K562 (cell line): Measurements from ENCODE around the gene PRR19. TPM values are rescaled to one million over a fixed set of nuclear protein-coding genes. Genes with fewer than 3 reads are reported as not detected.

Source experiments
- SP1 ChIP-seq: sonication (generic); formaldehyde crosslinking; IDR thresholded peaks from 2 replicates; pipeline ENCODE4 v1.8.1; 2022; ENCODE audit warnings: mild to moderate bottlenecking, missing genetic modification reagents
- ZFP1 ChIP-seq: fragments of 450-650 bp; formaldehyde crosslinking; IDR thresholded peaks from 2 replicates; pipeline ENCODE4 v1.4.0; 2020; ENCODE audit warnings: mild to moderate bottlenecking, mixed read lengths
- ZNF165 ChIP-seq: fragments of 250-450 bp; sonication (Bioruptor Pico); IDR thresholded peaks from 2 replicates; pipeline ENCODE4 v1.4.0; 2020; ENCODE audit warnings: borderline replicate concordance
- ZNF436 ChIP-seq: fragments of 250-450, 450-650 bp; sonication (Bioruptor Pico); formaldehyde crosslinking; IDR thresholded peaks from 2 replicates; pipeline ENCODE4 v1.7.0; 2020; ENCODE audit warnings: mild to moderate bottlenecking
- polyA plus RNA-seq, 8 experiments: library from polyadenylated mRNA; depleted of rRNA in 4 of 8; stranded (reverse) in 5 of 8; unstranded in 3 of 8; fragments of >200 nt; fragmentation: Nextera tagmentation in 2 of 8; fragmentation: Illumina TruSeq in 1 of 8; extraction: Ambion mirVana in 2 of 8; extraction: Trizol in 1 of 8; gene quantifications; 2 replicates each; pipeline versions ENCODE4 v1.2.1 to v1.2.3, GENCODE V29; 2011 to 2014; ENCODE audit warnings: inconsistent platforms in 1 of 8, missing spikeins in 1 of 8
- total RNA-seq, 7 experiments: library from RNA; depleted of rRNA in 6 of 7; stranded (reverse); fragments of >200 nt in 6 of 7; fragmentation: Illumina TruSeq in 2 of 7; extraction: Trizol in 2 of 7; gene quantifications; 2 replicates each; pipeline versions ENCODE4 v1.2.1 to v1.2.3, GENCODE V29; 2011 to 2021; ENCODE audit warnings: low replicate concordance in 1 of 7
- TF ChIP-seq, protein P1 (sequence below): fragments of 450-650 bp; IDR thresholded peaks from 2 replicates; pipeline ENCODE4 v1.6.1; 2016; ENCODE audit warnings: mild to moderate bottlenecking
- TF ChIP-seq, protein P2 (sequence below): fragments of 150-350 bp; conservative IDR thresholded peaks from 2 replicates; pipeline ENCODE4 v1.6.1; 2014; ENCODE audit warnings: low read length
- TF ChIP-seq, protein P3 (sequence below): sonication (generic); formaldehyde crosslinking; IDR thresholded peaks from 2 replicates; pipeline ENCODE4 v1.8.0; 2022; ENCODE audit warnings: mild to moderate bottlenecking, missing genetic modification reagents
- TF ChIP-seq, protein P4 (sequence below): fragments of 200-600 bp; sonication (generic); IDR thresholded peaks from one replicate; pipeline ENCODE4 v1.6.1; 2012; ENCODE audit warnings: mild to moderate bottlenecking, low read depth, low read length, inconsistent platforms

Gene PRR19
- total and polyA plus RNA-seq, 9 of the 15 experiments (the other 6 are each of a cell fraction or from before 2014, with no cell fraction given), result 0.10 to 1.6 (median 0.54) TPM

DNA sequence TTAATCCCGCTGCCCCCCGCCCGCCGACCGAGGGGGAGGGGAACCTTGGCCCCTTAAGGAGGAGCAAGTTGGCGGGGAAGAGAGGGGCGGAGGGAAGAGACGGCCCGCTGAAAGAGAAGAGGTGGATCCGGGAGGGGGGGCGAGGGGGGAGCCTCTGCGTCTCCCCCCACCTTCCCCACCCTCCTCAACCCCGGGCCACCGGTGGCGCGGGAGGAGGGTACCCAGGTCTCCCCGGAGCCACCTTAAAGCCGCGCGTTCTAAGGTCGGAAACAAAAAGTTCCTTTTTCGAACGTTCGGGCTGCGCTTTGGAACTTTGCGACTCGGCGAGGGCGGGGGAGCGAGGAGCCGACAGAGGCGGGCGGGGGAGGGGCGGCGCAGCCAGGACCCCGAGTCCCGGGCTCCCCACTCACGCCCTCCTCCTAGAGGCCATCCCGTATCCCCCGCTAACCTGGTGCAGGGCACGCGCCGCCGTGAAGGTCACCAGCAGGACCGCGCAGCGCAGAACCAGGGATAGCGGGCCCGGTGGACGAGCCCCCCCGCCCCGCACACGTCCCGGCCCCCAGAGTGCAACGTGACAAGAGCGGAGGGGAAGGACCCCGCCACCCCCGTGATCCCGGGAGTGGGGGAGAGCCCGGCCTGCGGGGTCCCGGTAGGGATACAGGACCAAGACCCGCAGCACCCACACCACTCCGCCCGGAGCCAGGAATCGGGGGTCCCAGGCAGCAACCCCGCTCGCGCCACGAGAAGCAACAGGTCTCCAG, 47.7 kb upstream of the PRR19 start (continued):
- TF ChIP-seq, protein P1, sequence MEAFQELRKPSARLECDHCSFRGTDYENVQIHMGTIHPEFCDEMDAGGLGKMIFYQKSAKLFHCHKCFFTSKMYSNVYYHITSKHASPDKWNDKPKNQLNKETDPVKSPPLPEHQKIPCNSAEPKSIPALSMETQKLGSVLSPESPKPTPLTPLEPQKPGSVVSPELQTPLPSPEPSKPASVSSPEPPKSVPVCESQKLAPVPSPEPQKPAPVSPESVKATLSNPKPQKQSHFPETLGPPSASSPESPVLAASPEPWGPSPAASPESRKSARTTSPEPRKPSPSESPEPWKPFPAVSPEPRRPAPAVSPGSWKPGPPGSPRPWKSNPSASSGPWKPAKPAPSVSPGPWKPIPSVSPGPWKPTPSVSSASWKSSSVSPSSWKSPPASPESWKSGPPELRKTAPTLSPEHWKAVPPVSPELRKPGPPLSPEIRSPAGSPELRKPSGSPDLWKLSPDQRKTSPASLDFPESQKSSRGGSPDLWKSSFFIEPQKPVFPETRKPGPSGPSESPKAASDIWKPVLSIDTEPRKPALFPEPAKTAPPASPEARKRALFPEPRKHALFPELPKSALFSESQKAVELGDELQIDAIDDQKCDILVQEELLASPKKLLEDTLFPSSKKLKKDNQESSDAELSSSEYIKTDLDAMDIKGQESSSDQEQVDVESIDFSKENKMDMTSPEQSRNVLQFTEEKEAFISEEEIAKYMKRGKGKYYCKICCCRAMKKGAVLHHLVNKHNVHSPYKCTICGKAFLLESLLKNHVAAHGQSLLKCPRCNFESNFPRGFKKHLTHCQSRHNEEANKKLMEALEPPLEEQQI, result no peak
- peak; percentile 26; the same call in 1 of the 2 replicates for TF ChIP-seq SP1 (CRISPR knock-in tag)
- TF ChIP-seq ZNF436 (CRISPR knock-in tag), result no peak
- TF ChIP-seq, protein P2, sequence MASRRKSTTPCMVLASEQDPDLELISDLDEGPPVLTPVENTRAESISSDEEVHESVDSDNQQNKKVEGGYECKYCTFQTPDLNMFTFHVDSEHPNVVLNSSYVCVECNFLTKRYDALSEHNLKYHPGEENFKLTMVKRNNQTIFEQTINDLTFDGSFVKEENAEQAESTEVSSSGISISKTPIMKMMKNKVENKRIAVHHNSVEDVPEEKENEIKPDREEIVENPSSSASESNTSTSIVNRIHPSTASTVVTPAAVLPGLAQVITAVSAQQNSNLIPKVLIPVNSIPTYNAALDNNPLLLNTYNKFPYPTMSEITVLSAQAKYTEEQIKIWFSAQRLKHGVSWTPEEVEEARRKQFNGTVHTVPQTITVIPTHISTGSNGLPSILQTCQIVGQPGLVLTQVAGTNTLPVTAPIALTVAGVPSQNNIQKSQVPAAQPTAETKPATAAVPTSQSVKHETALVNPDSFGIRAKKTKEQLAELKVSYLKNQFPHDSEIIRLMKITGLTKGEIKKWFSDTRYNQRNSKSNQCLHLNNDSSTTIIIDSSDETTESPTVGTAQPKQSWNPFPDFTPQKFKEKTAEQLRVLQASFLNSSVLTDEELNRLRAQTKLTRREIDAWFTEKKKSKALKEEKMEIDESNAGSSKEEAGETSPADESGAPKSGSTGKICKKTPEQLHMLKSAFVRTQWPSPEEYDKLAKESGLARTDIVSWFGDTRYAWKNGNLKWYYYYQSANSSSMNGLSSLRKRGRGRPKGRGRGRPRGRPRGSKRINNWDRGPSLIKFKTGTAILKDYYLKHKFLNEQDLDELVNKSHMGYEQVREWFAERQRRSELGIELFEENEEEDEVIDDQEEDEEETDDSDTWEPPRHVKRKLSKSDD, result no peak
- TF ChIP-seq, protein P3, sequence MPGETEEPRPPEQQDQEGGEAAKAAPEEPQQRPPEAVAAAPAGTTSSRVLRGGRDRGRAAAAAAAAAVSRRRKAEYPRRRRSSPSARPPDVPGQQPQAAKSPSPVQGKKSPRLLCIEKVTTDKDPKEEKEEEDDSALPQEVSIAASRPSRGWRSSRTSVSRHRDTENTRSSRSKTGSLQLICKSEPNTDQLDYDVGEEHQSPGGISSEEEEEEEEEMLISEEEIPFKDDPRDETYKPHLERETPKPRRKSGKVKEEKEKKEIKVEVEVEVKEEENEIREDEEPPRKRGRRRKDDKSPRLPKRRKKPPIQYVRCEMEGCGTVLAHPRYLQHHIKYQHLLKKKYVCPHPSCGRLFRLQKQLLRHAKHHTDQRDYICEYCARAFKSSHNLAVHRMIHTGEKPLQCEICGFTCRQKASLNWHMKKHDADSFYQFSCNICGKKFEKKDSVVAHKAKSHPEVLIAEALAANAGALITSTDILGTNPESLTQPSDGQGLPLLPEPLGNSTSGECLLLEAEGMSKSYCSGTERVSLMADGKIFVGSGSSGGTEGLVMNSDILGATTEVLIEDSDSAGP (CRISPR knock-in tag), result no peak
- no peak; the same call in 1 of the 2 replicates for TF ChIP-seq ZFP1 (CRISPR knock-in tag)
- TF ChIP-seq, protein P4, sequence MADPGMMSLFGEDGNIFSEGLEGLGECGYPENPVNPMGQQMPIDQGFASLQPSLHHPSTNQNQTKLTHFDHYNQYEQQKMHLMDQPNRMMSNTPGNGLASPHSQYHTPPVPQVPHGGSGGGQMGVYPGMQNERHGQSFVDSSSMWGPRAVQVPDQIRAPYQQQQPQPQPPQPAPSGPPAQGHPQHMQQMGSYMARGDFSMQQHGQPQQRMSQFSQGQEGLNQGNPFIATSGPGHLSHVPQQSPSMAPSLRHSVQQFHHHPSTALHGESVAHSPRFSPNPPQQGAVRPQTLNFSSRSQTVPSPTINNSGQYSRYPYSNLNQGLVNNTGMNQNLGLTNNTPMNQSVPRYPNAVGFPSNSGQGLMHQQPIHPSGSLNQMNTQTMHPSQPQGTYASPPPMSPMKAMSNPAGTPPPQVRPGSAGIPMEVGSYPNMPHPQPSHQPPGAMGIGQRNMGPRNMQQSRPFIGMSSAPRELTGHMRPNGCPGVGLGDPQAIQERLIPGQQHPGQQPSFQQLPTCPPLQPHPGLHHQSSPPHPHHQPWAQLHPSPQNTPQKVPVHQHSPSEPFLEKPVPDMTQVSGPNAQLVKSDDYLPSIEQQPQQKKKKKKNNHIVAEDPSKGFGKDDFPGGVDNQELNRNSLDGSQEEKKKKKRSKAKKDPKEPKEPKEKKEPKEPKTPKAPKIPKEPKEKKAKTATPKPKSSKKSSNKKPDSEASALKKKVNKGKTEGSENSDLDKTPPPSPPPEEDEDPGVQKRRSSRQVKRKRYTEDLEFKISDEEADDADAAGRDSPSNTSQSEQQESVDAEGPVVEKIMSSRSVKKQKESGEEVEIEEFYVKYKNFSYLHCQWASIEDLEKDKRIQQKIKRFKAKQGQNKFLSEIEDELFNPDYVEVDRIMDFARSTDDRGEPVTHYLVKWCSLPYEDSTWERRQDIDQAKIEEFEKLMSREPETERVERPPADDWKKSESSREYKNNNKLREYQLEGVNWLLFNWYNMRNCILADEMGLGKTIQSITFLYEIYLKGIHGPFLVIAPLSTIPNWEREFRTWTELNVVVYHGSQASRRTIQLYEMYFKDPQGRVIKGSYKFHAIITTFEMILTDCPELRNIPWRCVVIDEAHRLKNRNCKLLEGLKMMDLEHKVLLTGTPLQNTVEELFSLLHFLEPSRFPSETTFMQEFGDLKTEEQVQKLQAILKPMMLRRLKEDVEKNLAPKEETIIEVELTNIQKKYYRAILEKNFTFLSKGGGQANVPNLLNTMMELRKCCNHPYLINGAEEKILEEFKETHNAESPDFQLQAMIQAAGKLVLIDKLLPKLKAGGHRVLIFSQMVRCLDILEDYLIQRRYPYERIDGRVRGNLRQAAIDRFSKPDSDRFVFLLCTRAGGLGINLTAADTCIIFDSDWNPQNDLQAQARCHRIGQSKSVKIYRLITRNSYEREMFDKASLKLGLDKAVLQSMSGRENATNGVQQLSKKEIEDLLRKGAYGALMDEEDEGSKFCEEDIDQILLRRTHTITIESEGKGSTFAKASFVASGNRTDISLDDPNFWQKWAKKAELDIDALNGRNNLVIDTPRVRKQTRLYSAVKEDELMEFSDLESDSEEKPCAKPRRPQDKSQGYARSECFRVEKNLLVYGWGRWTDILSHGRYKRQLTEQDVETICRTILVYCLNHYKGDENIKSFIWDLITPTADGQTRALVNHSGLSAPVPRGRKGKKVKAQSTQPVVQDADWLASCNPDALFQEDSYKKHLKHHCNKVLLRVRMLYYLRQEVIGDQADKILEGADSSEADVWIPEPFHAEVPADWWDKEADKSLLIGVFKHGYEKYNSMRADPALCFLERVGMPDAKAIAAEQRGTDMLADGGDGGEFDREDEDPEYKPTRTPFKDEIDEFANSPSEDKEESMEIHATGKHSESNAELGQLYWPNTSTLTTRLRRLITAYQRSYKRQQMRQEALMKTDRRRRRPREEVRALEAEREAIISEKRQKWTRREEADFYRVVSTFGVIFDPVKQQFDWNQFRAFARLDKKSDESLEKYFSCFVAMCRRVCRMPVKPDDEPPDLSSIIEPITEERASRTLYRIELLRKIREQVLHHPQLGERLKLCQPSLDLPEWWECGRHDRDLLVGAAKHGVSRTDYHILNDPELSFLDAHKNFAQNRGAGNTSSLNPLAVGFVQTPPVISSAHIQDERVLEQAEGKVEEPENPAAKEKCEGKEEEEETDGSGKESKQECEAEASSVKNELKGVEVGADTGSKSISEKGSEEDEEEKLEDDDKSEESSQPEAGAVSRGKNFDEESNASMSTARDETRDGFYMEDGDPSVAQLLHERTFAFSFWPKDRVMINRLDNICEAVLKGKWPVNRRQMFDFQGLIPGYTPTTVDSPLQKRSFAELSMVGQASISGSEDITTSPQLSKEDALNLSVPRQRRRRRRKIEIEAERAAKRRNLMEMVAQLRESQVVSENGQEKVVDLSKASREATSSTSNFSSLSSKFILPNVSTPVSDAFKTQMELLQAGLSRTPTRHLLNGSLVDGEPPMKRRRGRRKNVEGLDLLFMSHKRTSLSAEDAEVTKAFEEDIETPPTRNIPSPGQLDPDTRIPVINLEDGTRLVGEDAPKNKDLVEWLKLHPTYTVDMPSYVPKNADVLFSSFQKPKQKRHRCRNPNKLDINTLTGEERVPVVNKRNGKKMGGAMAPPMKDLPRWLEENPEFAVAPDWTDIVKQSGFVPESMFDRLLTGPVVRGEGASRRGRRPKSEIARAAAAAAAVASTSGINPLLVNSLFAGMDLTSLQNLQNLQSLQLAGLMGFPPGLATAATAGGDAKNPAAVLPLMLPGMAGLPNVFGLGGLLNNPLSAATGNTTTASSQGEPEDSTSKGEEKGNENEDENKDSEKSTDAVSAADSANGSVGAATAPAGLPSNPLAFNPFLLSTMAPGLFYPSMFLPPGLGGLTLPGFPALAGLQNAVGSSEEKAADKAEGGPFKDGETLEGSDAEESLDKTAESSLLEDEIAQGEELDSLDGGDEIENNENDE, result no peak
- no peak for TF ChIP-seq ZNF165 (CRISPR knock-in tag)
